SK-N-SH treated with all-trans-retinoic acid at 6 μM for 48 hours (cell line): ENCODE data around the gene LAX1.
"Not testable (repeated sequence)": the region's sequence is repeated elsewhere in the genome, so short reads cannot be mapped to it uniquely, and the experiment has no call there.

Experiments used
- ZC3H10 ChIP-seq: fragments of 250-450 bp; sonication (Bioruptor Pico); IDR thresholded peaks from 2 replicates; pipeline ENCODE4 v1.5.1; 2021; ENCODE audit warnings: mild to moderate bottlenecking, moderate library complexity
- ZFP30 ChIP-seq: fragments of 450-650 bp; formaldehyde crosslinking; IDR thresholded peaks from 2 replicates; pipeline ENCODE4 v1.5.0; 2022; ENCODE audit warnings: mild to moderate bottlenecking, moderate library complexity
- TF ChIP-seq, protein P1 (sequence below): fragments of 250-450 bp; sonication (Bioruptor Pico); IDR thresholded peaks from 2 replicates; pipeline ENCODE4 v1.8.0; 2020; ENCODE audit warnings: mild to moderate bottlenecking, moderate library complexity, borderline replicate concordance
- TF ChIP-seq, protein P2 (sequence below): fragments of 250-450 bp; sonication (Bioruptor Pico); IDR thresholded peaks from 2 replicates; pipeline ENCODE4 v1.5.0; 2020; ENCODE audit warnings: mild to moderate bottlenecking, moderate library complexity

DNA sequence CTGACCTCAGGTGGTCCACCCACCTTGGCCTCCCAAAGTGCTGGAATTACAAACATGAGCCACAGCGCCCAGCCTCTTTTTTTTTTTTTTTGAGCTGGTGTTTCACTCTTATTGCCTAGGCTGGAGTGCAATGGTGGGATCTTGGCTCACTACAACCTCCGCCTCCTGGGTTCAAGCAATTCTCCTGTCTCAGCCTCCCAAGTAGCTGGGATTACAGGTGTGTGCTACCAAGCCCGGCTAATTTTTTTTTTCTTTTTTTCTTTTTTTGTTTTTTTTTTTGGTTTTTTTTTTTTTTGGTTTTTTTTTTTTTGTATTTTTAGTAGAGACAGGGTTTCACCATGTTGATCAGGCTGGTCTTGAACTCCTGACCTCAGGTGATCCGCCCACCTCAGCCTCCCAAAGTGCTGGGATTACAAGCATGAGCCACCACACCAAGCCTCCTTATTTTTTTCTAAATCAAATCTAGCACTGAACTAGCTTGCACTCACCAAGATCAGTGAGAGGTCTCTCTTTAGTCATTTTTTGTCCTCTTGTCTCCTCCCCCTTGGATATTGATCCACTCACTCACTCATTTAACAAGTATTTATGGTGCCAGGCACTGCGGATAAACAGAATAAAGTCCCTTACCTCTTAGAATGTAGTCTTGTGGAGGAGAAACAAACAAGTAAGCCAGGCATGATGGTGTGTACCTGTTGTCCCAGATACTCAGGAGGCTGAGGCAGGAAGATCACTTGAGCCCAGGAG lies 13.2 kb upstream of the LAX1 start:
- not testable (repeated sequence) for TF ChIP-seq ZC3H10, ZFP30 (CRISPR knock-in tag)
- TF ChIP-seq, protein P1, sequence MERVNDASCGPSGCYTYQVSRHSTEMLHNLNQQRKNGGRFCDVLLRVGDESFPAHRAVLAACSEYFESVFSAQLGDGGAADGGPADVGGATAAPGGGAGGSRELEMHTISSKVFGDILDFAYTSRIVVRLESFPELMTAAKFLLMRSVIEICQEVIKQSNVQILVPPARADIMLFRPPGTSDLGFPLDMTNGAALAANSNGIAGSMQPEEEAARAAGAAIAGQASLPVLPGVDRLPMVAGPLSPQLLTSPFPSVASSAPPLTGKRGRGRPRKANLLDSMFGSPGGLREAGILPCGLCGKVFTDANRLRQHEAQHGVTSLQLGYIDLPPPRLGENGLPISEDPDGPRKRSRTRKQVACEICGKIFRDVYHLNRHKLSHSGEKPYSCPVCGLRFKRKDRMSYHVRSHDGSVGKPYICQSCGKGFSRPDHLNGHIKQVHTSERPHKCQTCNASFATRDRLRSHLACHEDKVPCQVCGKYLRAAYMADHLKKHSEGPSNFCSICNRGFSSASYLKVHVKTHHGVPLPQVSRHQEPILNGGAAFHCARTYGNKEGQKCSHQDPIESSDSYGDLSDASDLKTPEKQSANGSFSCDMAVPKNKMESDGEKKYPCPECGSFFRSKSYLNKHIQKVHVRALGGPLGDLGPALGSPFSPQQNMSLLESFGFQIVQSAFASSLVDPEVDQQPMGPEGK (CRISPR knock-in tag): not testable (repeated sequence)
- TF ChIP-seq, protein P2, sequence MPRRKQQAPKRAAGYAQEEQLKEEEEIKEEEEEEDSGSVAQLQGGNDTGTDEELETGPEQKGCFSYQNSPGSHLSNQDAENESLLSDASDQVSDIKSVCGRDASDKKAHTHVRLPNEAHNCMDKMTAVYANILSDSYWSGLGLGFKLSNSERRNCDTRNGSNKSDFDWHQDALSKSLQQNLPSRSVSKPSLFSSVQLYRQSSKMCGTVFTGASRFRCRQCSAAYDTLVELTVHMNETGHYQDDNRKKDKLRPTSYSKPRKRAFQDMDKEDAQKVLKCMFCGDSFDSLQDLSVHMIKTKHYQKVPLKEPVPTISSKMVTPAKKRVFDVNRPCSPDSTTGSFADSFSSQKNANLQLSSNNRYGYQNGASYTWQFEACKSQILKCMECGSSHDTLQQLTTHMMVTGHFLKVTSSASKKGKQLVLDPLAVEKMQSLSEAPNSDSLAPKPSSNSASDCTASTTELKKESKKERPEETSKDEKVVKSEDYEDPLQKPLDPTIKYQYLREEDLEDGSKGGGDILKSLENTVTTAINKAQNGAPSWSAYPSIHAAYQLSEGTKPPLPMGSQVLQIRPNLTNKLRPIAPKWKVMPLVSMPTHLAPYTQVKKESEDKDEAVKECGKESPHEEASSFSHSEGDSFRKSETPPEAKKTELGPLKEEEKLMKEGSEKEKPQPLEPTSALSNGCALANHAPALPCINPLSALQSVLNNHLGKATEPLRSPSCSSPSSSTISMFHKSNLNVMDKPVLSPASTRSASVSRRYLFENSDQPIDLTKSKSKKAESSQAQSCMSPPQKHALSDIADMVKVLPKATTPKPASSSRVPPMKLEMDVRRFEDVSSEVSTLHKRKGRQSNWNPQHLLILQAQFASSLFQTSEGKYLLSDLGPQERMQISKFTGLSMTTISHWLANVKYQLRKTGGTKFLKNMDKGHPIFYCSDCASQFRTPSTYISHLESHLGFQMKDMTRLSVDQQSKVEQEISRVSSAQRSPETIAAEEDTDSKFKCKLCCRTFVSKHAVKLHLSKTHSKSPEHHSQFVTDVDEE (CRISPR knock-in tag): not testable (repeated sequence)
